OCI-LY1 (cell line): ENCODE data around the gene OBSL1.

Source experiments
- EZH2 ChIP-seq: fragments of 200-600 bp; sonication (generic), shearing (Covaris generic); IDR thresholded peaks from 2 replicates; pipeline ENCODE4 v1.8.0; 2017; ENCODE audit warnings: borderline replicate concordance, mixed run types, mild to moderate bottlenecking, antibody characterized with exemption, low read length, moderate library complexity, mixed read lengths
- TF ChIP-seq, protein P1 (sequence below): fragments of 200-600 bp; sonication (generic), shearing (Covaris generic); IDR thresholded peaks from 2 replicates; pipeline ENCODE4 v1.5.1; 2017; ENCODE audit warnings: mild to moderate bottlenecking, antibody characterized with exemption, low read length, moderate library complexity, mixed read lengths

DNA sequence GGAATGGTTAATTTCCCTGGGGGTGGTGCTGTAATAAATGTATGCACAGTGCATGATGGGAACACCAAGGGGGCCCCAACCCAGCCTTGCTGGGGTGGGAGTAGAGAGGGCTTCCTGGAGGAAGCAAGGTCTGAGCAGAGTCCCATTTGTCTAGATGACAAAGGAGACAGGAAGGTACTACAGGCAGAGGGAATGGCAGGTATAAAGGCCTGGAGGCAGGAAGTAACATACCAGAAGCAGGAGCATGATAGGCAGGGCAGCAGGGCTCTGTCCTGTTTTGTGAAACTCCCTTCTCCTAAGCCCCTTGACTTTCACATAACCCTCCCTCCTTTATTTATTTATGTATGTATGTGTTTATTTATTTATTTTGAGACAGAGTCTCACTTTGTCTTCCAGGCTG, 68.7 kb downstream of the OBSL1 start:
- TF ChIP-seq, protein P1, sequence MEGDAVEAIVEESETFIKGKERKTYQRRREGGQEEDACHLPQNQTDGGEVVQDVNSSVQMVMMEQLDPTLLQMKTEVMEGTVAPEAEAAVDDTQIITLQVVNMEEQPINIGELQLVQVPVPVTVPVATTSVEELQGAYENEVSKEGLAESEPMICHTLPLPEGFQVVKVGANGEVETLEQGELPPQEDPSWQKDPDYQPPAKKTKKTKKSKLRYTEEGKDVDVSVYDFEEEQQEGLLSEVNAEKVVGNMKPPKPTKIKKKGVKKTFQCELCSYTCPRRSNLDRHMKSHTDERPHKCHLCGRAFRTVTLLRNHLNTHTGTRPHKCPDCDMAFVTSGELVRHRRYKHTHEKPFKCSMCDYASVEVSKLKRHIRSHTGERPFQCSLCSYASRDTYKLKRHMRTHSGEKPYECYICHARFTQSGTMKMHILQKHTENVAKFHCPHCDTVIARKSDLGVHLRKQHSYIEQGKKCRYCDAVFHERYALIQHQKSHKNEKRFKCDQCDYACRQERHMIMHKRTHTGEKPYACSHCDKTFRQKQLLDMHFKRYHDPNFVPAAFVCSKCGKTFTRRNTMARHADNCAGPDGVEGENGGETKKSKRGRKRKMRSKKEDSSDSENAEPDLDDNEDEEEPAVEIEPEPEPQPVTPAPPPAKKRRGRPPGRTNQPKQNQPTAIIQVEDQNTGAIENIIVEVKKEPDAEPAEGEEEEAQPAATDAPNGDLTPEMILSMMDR = no peak
- no peak for TF ChIP-seq EZH2
